ENCODE measurements around the gene SMARCB1.

SMARCB1 gene

DNA sequence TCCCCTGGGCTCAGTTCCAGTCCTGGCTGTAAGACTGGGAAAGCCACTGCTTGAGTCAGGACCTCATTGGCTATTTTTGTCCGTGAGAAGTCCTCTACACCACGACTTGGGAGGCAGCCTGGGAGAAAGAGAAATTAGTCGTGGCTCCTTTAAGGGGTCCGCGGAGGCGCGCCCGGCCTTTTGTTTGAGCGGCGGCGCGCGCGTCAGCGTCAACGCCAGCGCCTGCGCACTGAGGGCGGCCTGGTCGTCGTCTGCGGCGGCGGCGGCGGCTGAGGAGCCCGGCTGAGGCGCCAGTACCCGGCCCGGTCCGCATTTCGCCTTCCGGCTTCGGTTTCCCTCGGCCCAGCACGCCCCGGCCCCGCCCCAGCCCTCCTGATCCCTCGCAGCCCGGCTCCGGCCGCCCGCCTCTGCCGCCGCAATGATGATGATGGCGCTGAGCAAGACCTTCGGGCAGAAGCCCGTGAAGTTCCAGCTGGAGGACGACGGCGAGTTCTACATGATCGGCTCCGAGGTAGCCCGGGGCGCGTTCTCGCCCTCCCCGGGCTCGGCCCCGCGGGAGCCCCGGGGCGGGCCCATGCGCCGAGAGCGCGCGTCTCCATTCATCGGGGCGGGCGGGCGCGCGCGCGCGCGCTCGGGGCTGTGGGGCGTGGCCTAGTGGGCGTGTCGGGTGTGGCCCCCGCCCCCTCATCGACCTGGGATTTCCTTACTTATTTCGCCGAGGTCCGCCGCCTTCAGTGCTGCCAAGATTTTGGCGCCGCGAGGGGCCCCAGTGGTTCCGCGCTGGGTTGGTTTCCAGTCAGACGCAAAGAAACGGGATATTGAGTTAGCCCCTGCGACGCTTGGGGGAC, at the start of gene SMARCB1:
Gene SMARCB1, plus strand, starts transcription at position 215 of the 848 bp plus-strand sequence. Its CDS starts 204 bp downstream, at position 419.
- DNase-seq: no peak

DNA sequence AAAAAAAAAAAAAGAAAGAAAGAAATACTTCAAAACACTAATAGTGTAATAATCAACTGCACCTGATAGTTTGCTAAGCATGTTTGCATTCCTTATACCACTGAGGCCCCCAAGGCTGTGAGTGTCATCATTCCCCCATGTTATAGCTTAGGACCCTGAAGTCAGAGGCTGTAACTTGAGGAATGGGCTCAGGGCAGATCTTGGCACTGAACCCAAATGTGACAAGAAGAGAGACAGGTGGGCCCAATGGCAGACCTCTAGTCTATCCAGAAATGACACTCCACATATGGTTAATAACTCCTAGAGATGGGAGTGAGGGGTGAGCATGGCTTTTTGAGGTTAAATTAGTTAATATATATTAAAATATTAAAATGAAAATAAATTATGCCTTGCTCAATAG, 49.1 kb upstream of the SMARCB1 start:
- DNase-seq: no peak

DNA sequence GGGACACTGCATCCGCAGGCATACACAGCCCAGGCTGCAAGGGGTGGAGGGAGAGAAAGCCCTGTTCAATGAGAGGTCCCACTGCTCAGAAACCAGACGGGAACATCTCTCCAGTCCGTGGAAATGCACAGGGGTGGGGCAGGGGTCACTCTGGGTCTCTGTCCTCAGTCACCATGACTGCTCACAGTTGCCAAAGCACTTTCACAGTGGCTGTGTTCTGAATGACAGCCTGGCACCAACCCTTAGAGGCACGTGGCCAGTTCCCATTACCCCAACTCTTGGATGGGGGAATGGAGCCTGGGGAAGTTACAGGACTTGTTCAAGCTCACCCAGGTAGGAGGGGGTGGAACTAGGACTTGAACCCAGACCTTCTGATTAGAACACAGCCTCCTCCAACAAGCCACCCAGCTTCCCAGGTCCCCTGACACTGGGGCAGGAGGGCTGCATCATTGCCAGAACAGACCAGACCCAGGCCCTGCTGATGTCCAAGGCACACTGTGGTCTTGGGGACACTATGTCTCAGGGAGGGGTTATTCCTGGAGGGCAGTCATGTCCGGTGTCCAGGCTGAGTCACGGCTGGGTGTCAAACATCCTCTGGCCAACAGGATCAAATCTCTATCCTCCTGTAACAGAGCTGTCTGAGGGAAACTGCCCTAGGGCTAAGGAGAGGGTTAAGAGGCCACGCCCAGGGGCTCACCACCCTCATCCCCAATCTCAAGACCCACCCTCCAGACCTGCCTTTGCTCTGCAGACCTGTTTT, 44.1 kb upstream of the SMARCB1 start:
- no peak for DNase-seq

DNA sequence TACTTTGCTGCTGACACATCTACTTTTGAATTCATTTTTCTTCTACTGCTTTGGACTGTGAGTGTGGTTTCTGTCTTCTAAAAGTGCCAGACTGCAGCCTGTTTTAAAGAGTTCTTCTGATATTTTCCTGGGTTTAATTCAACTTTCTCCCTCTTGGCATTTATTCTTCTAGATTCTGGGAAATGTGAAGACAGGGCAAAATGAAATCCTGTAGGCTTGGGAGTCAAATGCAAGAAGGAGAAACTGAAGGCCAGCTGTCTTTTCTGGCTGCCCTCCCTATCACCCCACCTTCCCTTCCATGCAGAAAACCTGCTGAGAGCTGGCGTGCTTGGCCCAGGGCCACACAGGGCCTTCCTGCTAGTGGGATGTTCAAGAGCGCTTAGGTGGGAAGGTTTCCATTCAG, 43.5 kb upstream of the SMARCB1 start:
- no peak for DNase-seq

DNA sequence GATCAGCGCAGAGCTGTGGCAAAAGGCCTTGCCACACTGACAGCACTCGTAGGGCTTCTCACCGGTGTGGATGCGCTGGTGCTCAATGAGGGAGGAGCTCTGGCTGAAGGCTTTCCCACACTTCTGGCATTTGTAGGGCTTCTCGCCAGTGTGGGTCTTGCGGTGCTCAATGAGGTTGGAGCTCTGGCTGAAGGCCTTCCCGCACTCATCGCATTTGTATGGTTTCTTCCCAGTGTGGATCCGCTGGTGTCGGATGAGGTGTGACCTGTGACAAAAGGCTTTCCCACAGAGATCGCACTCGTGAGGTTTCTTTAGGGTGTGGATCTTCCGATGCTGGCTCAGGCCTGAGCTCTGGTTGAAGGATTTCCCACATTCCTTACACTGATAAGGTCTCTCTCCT, 42.8 kb upstream of the SMARCB1 start:
- no peak for DNase-seq

DNA sequence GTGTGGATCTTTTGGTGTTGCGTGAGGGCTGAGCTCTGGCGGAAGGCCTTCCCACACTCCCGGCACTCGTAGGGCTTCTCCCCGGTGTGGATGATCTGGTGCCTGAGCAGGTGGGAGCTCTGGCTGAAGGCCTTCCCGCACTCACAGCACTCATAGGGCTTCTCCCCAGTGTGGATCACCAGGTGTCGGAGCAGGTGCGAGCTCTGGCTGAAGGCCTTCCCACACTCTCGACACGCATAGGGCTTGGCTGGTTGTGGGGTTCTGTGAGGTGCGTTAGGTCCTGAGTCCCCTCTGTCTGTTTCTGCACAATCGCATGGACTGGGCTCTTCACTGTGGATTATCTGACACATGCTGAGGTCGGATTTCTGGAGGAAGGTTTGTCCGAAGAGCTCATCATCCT, 42.3 kb upstream of the SMARCB1 start:
- no peak for DNase-seq

DNA sequence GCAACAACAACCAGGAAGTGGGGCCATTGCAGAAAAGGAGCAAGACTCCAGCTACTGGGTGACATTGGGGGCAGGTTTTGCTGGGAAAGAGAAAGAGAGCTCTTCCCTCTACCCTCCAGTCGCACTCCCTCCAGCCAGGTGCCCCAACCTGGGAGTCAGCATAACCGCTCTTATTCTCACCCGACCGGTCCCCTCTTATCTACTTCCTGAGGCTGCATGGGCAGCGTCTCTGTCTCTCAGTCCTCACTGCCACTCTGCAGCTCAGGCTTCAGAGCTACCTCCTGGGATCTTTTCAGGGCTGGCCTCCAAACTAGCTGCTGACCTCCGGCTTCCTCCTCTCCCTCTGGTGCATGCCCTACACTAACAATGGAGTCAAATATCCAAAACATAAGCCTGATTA, 41.0 kb upstream of the SMARCB1 start:
- no peak for DNase-seq

DNA sequence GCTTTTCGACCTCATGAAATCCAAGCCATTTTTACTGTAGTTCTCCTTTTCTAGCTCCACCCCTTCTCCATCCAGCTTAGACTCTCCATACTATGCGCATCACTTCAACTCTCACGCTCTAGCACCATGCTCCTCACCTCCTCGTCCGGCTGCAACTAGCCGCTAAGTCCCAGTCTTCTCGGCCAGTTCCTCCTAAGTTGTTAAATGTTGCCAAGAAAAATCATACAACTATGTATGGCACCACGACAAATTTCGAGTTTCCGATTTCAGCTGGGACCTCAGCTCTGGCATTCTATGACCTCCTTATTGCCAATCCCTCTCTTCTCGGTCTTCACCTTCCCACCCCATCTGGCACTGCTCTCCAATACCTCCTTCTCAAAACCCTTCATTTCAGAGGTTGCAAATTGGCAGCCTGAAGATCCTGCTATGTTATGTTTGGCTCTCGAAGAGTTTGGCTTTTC, 36.9 kb upstream of the SMARCB1 start:
- DNase-seq: no peak

DNA sequence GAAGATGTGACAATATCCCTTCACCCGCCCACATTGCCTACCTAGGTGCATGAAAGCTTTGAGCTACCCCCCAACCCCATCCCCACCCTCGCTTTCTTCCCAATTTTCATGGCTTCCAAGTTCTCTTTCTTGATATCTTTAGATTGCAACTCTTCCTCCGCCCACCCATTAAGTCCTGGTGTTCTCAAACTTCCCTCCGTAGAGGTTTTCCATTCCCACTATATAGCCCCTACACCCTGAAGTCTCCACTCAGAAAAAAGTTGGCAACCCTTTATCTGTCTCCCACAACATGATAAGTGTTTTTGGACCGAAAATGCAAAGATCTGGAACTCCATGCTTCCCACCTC, 36.4 kb upstream of the SMARCB1 start:
- no peak for DNase-seq

DNA sequence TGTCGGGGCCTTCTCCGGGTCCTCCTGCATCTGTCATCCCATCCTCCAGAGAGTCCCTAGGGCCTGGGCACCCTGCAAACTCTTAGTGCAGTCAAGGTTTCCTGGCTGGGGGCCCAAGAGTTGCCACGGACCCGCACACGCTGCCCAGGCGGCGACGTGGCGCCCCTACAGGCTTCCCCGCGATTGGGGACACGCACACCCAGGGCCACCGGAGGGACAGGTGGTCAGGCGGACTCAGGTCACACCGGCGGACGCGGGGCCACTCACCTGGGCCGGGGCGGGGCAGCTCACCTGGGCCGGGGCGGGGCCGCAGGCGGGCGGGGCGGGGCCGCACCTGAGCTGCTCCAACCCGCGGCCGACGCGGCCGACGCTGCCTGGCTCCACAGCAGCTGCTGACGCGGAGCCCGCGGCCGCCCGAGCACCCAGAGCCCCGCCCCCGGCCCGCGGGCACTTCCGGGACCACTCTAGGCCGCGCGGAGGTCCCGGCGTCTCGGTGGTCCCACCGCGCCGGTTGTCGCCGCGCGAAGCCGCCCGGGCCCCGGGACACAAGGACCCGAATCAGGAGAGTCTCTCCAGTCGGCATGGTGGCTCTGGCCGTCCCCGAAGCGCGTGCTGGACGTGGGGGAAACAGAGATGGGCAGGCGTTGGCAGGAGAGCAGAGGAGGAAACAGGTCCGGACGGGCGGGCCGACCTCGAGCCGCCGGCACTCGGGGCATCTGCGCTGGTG, 35.9 kb upstream of the SMARCB1 start, which contains the start of gene ZNF70:
Gene ZNF70, minus strand, starts transcription at position 399 of the 727 bp plus-strand sequence. CDS start 5,972 bp downstream, outside the sequence.
- DNase-seq: no peak

DNA sequence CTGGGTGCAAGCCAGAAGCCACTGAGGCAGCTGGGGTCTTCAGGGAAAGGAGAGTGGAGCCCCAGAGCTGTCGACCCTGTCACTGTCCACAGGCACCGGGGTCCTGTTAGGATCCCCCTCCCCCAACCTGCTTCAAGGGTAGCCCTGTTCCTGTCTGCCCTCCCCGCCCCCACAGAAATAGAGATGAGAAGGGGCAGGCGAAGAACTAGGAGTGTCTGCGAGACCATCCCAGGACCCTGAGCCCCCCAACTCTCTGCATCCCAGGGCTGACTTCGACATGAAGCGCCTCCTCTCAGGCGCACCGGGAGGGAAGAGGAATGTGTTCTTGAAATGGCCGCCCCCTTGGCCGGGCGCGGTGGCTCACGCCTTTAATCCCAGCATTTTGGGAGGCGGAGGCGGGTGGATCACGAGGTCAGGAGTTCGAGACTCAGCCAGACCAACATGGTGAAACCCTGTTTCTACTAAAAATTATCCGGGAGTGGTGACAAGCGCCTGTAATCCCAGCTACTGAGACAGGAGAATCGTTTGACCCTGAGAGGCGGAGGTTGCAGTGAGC, 35.2 kb upstream of the SMARCB1 start:
- no peak for DNase-seq

DNA sequence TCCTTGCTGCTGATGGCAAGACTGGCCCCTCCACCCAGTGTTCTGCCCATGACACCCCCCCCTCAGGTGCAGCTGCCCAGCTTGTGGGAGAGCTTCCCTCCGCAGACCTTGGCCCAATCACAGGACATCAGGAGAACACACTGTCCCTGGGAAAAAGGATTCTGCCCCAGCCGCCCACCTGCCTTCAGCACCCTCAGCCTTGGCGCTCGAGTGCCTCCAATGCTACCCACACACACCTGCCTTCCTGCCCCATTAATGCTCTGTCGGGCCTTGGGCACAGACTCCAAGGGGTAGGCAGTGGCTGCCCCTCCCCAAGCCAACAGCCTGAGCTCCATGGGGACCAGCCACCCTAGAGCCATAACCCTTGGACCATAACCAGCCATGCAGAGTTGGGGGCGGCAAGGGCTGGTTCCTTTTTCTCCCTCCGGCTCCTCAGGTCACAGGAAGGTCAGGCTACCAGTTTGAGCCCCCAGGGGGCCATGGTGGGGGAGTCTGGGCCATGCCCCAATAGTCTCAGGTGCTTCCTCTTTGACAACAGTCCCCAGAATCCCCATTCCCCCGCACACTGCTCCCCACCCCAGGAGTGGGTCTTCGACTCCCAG, 34.6 kb upstream of the SMARCB1 start:
- DNase-seq: no peak

DNA sequence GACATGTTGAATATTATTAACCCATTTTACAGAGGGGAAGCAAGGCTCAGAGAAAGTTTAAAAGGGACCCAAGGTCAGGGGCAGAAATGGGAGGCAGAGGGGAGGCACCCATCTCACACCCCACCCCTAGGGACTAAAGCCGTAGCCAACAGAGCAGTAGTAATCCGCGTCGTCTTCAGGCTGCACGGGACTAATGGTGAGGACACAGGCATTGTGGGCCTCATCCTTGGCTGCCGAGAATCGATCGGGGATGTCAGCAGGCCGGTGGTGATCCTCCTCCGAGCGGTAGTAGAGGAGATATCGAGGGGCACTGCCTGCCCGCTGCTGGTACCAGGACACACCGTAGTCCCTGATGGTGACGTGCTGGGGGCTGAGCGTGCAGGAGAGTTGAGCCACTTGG, 34.0 kb upstream of the SMARCB1 start:
- DNase-seq: no peak

DNA sequence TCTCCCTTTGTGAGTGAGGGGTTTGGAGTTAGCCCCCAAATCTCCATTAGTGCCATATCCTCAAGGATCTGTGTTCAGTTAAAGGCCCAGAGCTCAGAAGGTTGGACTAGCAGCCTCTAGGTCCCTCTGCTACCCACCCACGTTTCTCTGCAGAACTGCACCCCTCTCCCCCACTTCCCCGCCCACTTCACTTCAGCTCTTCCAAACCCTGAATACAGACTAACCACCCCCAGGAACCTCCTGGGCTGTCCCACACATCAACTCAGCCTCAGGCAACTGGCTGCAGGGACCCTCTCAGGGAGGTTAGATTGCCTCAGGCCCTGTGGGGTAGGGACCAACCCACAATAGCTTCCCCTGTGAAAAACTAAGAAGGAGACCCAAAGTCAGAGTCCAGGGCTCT, 33.4 kb upstream of the SMARCB1 start:
- no peak for DNase-seq

DNA sequence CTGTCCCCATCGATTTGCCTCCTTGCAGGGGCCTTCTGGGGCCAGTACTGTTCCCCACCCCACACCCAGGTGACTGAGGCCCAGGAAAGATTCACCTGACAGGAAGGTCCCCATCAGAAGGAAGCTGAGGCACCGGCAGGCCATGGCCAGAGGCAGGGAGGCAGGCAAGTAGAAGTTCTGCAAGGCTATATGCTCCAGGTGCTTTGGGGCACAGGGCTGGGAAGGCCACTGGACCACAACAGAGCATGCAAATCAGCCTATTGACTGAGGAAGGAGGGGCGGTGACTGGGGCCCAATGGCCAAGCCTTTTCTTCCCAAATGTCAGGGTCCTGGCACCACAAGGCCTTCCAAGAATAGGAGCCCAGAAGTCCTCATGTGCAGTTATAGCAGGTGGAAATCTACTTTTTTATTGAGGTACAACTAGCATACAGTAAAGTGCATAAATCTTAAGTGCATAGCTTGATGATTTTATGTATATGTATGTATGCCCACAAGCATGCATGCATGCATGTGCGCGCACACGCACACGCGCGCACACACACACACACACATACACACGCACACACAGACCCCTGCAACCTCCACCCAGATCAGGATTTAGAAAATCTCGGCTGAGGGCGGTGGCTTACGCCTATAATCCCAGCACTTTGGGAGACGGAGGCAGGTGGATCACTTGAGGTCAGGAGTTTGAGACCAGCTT, 32.4 kb upstream of the SMARCB1 start, which contains the start of gene VPREB3:
Gene VPREB3, minus strand, starts transcription at position 206 of the 700 bp plus-strand sequence. Its CDS starts 62 bp downstream, at position 144.
- no peak for DNase-seq

DNA sequence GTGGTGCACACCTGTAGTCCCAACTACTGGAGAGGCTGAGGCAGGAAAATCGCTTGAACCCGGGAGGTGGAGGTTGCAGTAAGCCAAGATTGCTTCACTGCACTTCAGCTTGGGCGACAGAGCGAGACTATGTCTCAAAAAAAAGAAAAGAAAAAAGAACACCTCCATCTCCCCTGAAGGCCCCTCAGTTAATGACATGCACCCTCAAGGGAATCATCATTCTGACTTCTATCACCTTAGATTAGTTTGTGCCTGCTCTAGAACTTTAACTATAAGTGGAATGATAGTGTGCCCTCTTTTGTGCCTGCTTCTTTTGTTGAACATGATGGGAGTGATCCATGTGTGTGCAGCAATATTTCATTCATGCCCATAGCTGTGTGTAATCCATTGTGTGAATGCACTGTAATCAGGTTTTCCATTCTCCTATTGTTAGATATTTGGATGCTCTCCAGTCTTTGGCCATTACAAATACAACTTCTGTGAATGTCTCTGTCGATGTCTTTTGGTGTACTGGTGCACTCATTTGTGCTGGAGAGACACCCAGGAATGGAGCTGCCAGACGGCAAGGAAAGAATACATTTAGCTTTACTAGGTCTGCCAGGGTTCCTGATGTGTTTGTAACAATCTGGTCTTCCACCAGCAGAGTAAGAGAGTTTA, 31.7 kb upstream of the SMARCB1 start:
- no peak for DNase-seq

DNA sequence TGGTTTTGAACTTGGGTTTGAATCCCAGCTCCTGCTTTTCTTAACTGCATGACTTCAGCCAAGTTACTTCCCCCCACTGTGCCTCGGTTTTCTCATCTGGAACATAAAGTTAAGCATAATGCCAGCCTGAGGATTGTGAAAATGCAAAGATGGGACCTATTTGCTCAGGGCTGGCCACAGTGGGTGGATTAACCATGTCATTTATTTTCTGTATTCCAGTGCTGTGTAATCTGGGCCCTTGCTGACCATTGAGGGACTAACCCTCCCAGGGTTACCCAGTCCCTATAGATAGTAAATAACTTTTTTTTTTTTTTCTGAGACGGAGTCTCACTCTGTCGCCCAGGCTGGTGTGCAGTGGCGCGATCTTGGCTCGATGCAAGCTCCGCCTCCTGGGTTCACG, 31.1 kb upstream of the SMARCB1 start:
- no peak for DNase-seq

DNA sequence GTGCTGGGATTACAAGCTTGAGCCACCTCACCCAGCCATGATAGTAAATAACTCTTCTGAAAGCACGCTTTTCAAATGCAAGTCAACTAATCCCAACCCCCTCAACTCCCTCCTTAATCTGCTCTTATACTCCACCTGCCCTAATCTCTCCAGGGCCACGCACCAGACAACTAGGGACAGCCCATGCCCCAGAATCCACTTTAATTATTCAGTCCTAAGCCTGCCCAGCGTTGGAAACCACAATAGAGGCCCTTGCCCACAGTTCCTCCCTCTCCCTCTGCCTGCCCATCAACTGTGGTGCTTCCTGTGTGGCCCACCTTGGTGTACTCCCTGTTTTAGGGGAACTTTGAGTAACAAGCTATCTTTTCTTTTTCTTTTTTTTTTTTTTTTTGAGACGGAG, 29.9 kb upstream of the SMARCB1 start:
- no peak for DNase-seq

DNA sequence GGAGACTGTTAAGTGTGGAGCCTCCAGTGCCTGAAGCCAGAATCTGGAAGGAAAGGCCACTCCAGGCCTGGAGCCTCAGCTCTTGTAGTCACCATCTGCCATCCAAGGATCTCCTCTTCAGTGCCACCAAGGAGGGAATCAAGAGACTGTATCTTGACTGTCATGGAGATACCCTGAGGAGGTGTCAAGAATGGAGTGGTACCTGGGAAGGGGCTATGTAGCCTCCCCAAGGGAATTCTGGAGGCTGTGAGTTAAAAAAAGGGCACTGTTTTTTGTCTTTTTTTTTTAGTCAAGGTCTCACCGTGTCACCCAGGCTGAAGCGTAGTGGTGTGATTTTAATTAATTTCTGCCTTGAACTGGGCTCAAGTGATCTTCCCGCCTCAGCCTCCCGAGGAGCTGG, 27.2 kb upstream of the SMARCB1 start:
- no peak for DNase-seq

DNA sequence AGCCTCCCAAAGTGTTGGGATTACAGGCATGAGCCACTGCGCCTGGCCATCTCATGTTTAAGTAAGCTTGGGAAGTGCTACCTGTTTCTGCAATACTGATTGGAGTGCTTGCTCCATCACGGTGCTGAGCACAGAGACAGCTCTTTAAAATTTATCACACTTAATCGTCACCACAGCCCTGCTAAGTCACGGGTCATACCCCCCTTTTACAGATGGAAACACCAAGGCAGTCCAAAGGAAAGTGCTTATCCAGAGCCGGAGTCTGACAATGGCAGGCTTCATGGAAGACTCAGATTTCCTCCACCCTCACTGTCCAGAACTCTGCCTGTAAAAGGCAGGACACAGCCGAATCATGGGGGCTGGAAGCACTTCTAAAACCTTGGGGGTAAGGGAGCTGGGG, 26.7 kb upstream of the SMARCB1 start:
- DNase-seq: no peak

DNA sequence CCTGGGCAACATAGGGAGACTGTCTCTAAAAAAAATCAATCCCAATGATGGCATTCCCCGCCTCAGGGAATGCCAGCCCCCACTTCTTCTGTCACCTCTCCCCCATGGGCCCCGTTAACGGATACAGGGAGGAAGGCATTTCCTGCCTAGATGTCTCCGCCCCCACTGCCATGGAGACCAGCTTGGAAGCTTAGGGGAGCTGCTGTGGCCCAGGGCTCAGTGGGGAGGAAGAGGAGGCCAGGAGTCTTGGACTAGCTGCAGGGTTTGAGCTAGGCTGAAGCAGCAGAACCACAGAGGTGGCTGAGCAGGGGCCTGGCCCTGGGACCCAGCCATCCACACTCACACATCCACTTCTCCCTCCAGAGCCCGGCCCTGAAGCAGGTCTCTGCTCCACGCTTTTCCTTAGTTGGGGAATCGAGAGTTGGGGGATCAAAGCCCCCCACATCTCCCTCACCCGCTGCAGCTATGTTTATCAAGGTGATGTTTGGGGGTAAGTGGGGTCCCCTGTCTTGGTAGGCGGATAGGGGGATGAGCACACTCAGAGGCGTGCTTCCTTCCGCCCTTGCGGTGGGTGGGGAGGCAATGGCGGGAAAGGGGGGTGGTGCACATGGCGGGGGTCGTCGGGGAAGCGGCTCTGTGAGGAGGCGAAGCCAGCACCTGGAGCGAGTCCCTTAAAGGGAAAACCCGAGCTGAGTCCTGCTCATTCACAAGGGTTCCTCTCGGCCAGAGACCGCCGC, 23.8 kb upstream of the SMARCB1 start, which contains the start of gene C22orf15:
Gene C22orf15, plus strand, starts transcription at position 149 of the 737 bp plus-strand sequence. Its CDS starts 317 bp downstream, at position 466.
- DNase-seq: no peak

Data from cortex of kidney (tissue), 1 donor.